Nephron progenitor cell (in vitro differentiated cells): Measurements from ENCODE around the gene QSOX1.
A peak's percentile ranks its signal among the peaks of the same experiment; 100 is the strongest.

ENCODE experiments used
- DNase-seq: peaks from one replicate; pipeline ENCODE4 v3.0.0; 2021
- H3K27ac Mint-ChIP-seq: 2 replicates; pipeline ENCODE4 v1.8.0; 2021; ENCODE audit warnings: mild to moderate bottlenecking, moderate library complexity, mixed read lengths
- H3K27me3 Mint-ChIP-seq: 2 replicates; pipeline ENCODE4 v1.8.0; 2021; ENCODE audit warnings: mild to moderate bottlenecking, low read depth, mixed read lengths; ENCODE audit not compliant: poor library complexity
- H3K36me3 Mint-ChIP-seq: 2 replicates; pipeline ENCODE4 v1.8.0; 2021; ENCODE audit warnings: low read depth, mixed read lengths
- H3K4me1 Mint-ChIP-seq: 2 replicates; pipeline ENCODE4 v1.8.0; 2021; ENCODE audit warnings: mixed read lengths
- H3K4me3 Mint-ChIP-seq: 2 replicates; pipeline ENCODE4 v1.8.0; 2021; ENCODE audit warnings: mild to moderate bottlenecking, moderate library complexity, mixed read lengths
- H3K9me3 Mint-ChIP-seq: 2 replicates; pipeline ENCODE4 v1.8.0; 2021; ENCODE audit warnings: mild to moderate bottlenecking, moderate library complexity, mixed read lengths
- TF ChIP-seq, protein P1 (sequence below): fragments of 200-600 bp; sonication (generic); IDR thresholded peaks from 2 replicates; pipeline ENCODE4 v1.5.0; 2021; ENCODE audit warnings: antibody characterized with exemption

QSOX1 gene, protein sequence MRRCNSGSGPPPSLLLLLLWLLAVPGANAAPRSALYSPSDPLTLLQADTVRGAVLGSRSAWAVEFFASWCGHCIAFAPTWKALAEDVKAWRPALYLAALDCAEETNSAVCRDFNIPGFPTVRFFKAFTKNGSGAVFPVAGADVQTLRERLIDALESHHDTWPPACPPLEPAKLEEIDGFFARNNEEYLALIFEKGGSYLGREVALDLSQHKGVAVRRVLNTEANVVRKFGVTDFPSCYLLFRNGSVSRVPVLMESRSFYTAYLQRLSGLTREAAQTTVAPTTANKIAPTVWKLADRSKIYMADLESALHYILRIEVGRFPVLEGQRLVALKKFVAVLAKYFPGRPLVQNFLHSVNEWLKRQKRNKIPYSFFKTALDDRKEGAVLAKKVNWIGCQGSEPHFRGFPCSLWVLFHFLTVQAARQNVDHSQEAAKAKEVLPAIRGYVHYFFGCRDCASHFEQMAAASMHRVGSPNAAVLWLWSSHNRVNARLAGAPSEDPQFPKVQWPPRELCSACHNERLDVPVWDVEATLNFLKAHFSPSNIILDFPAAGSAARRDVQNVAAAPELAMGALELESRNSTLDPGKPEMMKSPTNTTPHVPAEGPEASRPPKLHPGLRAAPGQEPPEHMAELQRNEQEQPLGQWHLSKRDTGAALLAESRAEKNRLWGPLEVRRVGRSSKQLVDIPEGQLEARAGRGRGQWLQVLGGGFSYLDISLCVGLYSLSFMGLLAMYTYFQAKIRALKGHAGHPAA

DNA sequence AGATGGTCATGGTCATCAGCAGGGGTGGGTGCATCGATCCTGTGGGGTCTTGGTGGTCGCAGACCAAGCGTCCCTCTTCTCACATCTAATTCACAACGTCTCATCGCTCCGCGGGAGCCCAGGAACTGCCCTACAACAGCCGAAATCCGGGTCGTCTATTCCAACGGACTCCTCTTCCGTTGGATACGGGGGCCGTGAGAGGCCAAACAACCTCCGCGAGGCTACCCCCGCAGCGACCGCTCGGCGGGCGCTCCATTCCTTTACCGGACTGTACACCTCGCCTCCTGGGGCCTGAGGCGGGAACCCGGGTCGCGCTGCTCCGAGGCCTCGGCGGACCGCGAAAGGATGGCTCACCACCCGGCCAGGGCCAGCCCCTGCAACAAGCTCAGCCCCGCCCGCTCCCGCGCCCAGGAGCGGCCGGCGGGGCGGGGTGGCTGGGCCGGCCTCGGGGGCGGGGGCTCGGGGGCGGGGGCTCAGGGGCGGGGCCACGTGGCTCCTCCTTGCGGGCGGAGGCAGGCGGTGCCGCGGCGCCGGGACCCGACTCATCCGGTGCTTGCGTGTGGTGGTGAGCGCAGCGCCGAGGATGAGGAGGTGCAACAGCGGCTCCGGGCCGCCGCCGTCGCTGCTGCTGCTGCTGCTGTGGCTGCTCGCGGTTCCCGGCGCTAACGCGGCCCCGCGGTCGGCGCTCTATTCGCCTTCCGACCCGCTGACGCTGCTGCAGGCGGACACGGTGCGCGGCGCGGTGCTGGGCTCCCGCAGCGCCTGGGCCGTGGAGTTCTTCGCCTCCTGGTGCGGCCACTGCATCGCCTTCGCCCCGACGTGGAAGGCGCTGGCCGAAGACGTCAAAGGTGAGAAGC, at the start of gene QSOX1:
QSOX1 (plus strand) TSS at position 545 of the 857 bp plus-strand sequence; CDS start at position 584, 39 bp downstream.
- Mint-ChIP-seq H3K4me3 (peak within 1 kb of the TSS; percentile 97), H3K36me3 (no peaks in the 10 kb centered on the region), H3K27me3 (peaks cover 30% of the 10 kb centered on the region), H3K27ac (no peak within 1 kb of the TSS), H3K4me1 (peaks cover 41% of the 10 kb centered on the region), H3K9me3 (no peaks in the 10 kb centered on the region)
- peak; percentile 89 for DNase-seq
- TF ChIP-seq, protein P1, sequence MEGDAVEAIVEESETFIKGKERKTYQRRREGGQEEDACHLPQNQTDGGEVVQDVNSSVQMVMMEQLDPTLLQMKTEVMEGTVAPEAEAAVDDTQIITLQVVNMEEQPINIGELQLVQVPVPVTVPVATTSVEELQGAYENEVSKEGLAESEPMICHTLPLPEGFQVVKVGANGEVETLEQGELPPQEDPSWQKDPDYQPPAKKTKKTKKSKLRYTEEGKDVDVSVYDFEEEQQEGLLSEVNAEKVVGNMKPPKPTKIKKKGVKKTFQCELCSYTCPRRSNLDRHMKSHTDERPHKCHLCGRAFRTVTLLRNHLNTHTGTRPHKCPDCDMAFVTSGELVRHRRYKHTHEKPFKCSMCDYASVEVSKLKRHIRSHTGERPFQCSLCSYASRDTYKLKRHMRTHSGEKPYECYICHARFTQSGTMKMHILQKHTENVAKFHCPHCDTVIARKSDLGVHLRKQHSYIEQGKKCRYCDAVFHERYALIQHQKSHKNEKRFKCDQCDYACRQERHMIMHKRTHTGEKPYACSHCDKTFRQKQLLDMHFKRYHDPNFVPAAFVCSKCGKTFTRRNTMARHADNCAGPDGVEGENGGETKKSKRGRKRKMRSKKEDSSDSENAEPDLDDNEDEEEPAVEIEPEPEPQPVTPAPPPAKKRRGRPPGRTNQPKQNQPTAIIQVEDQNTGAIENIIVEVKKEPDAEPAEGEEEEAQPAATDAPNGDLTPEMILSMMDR, result no peak

DNA sequence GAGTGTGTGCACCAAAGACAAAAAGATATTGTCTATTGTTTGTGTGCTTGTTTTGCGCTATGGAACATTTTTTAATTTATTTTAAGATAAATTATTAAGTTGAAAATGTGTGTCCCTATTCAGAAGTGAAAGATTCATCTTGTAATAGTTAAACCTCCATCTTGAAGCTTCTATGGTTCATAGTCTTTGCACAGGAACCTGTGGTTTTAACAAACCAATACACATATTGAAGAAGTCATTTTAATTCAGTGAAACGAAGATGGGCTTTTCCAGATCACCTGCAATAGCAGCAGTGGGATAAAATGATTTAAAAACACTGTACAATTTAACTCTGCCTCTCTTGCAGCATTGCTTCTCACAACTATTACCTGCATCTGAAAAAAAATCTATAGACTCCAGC, 42.6 kb upstream of the QSOX1 start:
- TF ChIP-seq, protein P1, result no peak
- H3K27me3 Mint-ChIP-seq, result no peaks in the 10 kb centered on the region
- H3K9me3 Mint-ChIP-seq, result no peaks in the 10 kb centered on the region
- no peak overlapping the region for H3K4me3 Mint-ChIP-seq
- no peak overlapping the region for H3K27ac Mint-ChIP-seq
- H3K36me3 Mint-ChIP-seq, result peaks cover 59% of the 10 kb centered on the region
- no peak for DNase-seq
- peaks cover under 1% of the 10 kb centered on the region for H3K4me1 Mint-ChIP-seq

DNA sequence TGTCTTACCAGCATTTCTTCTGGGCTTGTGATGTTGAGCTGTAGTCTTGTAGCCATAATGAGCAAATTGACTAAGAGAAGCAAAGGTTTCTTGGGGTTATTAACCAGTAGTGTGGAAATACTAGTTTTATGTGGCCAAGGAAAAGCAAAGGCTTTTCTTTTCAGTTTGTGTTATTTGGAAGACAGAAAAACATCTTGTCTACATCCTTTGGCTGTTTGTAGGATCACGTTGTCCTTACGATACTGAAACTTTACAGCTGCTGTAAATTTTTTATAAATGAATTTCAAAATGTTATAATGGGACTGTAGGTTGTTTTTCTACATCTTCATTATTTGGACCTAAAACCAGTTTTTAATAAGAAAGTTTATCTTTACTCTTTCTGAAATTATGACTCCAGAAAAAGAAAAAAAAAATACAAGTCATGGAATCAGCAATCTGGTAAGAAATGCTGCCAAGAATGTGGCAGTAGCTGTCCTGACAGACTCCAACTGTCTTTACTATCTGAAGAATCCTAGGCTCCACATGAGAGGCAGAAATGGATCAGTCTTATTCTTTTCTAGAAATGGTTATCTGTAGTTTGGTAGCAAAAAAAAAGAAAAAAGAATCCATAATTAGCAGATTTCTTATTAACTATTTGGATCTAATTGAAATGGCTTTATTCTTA, 41.6 kb upstream of the QSOX1 start:
- TF ChIP-seq, protein P1, result no peak
- no peak overlapping the region for H3K27ac Mint-ChIP-seq
- H3K36me3 Mint-ChIP-seq, result peaks cover 52% of the 10 kb centered on the region
- H3K4me1 Mint-ChIP-seq, result peaks cover 5% of the 10 kb centered on the region
- H3K9me3 Mint-ChIP-seq, result no peaks in the 10 kb centered on the region
- no peak overlapping the region for H3K4me3 Mint-ChIP-seq
- DNase-seq, result no peak
- no peaks in the 10 kb centered on the region for H3K27me3 Mint-ChIP-seq

DNA sequence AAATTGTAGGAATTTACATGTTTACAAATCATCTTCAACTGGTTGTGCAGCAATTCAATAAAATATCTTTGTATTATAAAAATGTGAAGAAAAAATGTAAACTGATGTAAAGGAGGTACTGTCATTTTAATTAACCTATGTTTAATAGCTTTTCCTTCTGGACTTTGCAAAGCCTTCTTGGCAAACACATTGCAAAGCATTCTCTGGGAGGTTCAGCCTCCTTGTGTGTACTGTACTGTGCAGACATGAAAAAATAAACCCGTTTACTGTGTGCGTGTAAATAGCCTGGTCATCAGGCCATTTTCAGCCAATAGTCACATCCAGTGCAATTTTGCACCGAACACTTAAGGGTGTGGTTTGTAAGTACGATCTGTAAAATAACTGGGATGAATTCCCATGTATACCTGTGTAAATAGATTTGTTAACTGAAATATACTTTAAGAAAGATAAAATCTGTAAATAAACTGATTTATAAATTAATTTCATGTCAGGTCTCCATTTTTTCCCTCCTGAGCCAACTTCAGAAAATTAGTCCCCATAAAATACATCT, 40.2 kb upstream of the QSOX1 start:
- Mint-ChIP-seq H3K27me3 (peaks cover 3% of the 10 kb centered on the region), H3K27ac (peak overlapping the region; percentile 67), H3K4me1 (peaks cover 5% of the 10 kb centered on the region), H3K4me3 (no peak overlapping the region), H3K9me3 (no peaks in the 10 kb centered on the region), H3K36me3 (peaks cover 38% of the 10 kb centered on the region)
- TF ChIP-seq, protein P1, result no peak
- no peak for DNase-seq

DNA sequence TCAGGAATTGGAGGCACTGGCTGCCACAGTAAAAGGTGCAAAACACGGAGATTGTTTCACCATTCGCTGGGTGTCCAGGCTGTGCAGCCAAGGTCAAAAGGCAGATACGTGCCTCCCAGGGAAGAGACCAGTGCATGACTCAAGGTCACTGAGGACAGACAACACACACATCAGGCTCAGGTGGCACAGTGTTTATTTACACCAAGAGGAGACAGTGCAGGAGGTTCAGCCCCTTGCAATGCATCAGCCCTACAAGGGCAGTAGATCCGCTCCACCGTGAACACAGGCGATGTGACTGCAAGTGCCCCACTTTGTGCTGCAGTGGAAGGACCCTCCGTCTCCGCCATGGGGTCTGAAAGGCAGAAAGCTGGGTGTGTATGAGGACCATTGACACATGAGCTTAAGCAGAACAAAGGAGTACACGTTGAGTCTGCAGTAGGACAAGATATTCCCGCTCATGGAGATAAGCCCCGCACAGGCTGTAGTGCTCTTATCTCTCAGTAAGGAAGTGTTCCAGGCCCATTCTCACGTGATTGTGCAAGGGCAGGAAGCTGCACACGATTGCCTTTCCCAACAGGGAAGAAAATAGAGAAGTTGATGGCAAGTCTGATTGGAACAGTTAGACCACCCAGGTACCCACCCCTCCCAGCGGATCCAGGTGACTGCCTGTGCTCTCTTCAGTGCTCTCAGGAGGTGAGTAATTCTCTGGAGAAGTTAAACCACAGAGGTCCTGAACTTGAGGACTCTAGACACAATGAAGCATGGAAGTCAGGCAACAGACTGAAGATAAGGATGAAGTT, 37.5 kb upstream of the QSOX1 start:
- Mint-ChIP-seq H3K4me1 (peaks cover 5% of the 10 kb centered on the region), H3K27ac (no peak overlapping the region), H3K4me3 (no peak overlapping the region), H3K27me3 (peaks cover 3% of the 10 kb centered on the region), H3K9me3 (no peaks in the 10 kb centered on the region), H3K36me3 (peaks cover 19% of the 10 kb centered on the region)
- TF ChIP-seq, protein P1, result no peak
- DNase-seq, result no peak
